Neural progenitor cell (in vitro differentiated cells): Measurements from ENCODE around the gene CEP164. TPM values are rescaled to one million over a fixed set of nuclear protein-coding genes. Genes with fewer than 3 reads are reported as not detected.

ENCODE experiments used
- DNase-seq: peaks from one replicate; pipeline ENCODE4 v3.0.0-alpha.2; 2016; ENCODE audit warnings: low spot score
- H2AFZ ChIP-seq: fragments of 200-600 bp; sonication (generic); replicated peaks from 2 replicates; pipeline ENCODE4 v1.6.1; 2016; ENCODE audit warnings: antibody characterized with exemption
- H3F3A ChIP-seq: fragments of 200-600 bp; sonication (generic); 2 replicates; pipeline ENCODE4 v1.6.1; 2016; ENCODE audit warnings: antibody characterized with exemption, low read depth
- H3K27ac ChIP-seq: fragments of 200-600 bp; sonication (generic); 2 replicates; pipeline ENCODE4 v1.5.1; 2016; ENCODE audit warnings: mild to moderate bottlenecking
- H3K27me3 ChIP-seq: fragments of 200-600 bp; sonication (generic); 2 replicates; pipeline ENCODE4 v1.6.1; 2016; ENCODE audit warnings: mild to moderate bottlenecking, moderate library complexity
- H3K36me3 ChIP-seq: fragments of 200-600 bp; sonication (generic); 2 replicates; pipeline ENCODE4 v1.5.1; 2016
- H3K4me1 ChIP-seq: fragments of 200-600 bp; sonication (generic); 2 replicates; pipeline ENCODE4 v1.6.1; 2016; ENCODE audit warnings: mixed run types
- H3K4me2 ChIP-seq: fragments of 200-600 bp; sonication (generic); 2 replicates; pipeline ENCODE4 v1.6.1; 2016
- H3K4me3 ChIP-seq: fragments of 200-600 bp; sonication (generic); 2 replicates; pipeline ENCODE4 v1.5.1; 2016
- H3K79me2 ChIP-seq: fragments of 200-600 bp; sonication (generic); 2 replicates; pipeline ENCODE4 v1.6.1; 2016; ENCODE audit warnings: low read depth
- H3K9ac ChIP-seq: fragments of 200-600 bp; sonication (generic); 2 replicates; pipeline ENCODE4 v1.6.1; 2016
- H3K9me3 ChIP-seq: fragments of 200-600 bp; sonication (generic); 2 replicates; pipeline ENCODE4 v1.5.1; 2016; ENCODE audit warnings: low read depth
- H4K20me1 ChIP-seq: fragments of 200-600 bp; sonication (generic); 2 replicates; pipeline ENCODE4 v1.6.1; 2016; ENCODE audit warnings: low read depth
- H3K27ac Mint-ChIP-seq: 3 replicates; pipeline ENCODE4 v1.8.0; 2021; ENCODE audit warnings: mixed read lengths
- H3K27me3 Mint-ChIP-seq: 2 replicates; pipeline ENCODE4 v1.8.0; 2022; ENCODE audit warnings: low read depth, mild to moderate bottlenecking, inconsistent platforms, moderate library complexity, mixed read lengths; ENCODE audit not compliant: insufficient read depth
- H3K36me3 Mint-ChIP-seq: 3 replicates; pipeline ENCODE4 v1.8.0; 2021; ENCODE audit warnings: mixed read lengths
- H3K4me1 Mint-ChIP-seq: 3 replicates; pipeline ENCODE4 v1.8.0; 2021; ENCODE audit warnings: mixed read lengths
- H3K4me3 Mint-ChIP-seq: 3 replicates; pipeline ENCODE4 v1.8.0; 2021; ENCODE audit warnings: mild to moderate bottlenecking, moderate library complexity, mixed read lengths
- H3K9me3 Mint-ChIP-seq: 3 replicates; pipeline ENCODE4 v1.8.0; 2020; ENCODE audit warnings: mixed read lengths
- CTCF ChIP-seq: fragments of 200-600 bp; sonication (generic); IDR thresholded peaks from 2 replicates; pipeline ENCODE4 v1.5.1; 2017; ENCODE audit warnings: antibody characterized with exemption, mild to moderate bottlenecking
- EZH2 ChIP-seq: fragments of 200-600 bp; sonication (generic); IDR thresholded peaks from 2 replicates; pipeline ENCODE4 v1.6.1; 2017; ENCODE audit warnings: antibody characterized with exemption, mild to moderate bottlenecking, moderate library complexity
- EZH2phosphoT487 ChIP-seq: fragments of 200-600 bp; sonication (generic); IDR thresholded peaks from 2 replicates; pipeline ENCODE4 v1.6.1; 2017; ENCODE audit warnings: antibody characterized with exemption
- total RNA-seq: library from RNA; depleted of rRNA; stranded (reverse); fragments of >200 nt; gene quantifications from 2 replicates; pipeline ENCODE4 v1.2.3, GENCODE V29; 2015; ENCODE audit warnings: low replicate concordance

Gene CEP164
- total RNA-seq, 1 donor from 2014 or later = 24.2 TPM

DNA sequence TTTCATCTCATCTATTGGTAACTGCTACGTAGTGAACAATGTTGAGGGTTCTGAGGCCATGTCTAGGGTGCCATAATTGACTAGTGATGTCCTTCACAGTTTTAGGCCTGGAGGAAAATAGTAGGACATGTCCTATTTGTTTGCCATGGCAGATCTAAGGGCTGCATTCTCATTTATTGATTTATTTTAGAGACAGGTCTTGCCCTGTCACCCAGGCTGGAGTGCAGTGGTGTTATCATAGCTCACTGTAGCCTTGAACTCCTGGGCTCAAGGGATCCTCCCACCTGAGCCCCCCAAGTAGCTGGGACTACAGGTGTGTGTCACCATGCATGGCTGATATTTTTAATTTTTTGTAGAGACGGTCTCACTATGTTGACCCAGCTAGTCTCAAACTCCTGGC, 5.2 kb downstream of the CEP164 start:
- H3K4me3 Mint-ChIP-seq = no peak overlapping the region
- no peaks in the 10 kb centered on the region for H3K27me3 Mint-ChIP-seq

DNA sequence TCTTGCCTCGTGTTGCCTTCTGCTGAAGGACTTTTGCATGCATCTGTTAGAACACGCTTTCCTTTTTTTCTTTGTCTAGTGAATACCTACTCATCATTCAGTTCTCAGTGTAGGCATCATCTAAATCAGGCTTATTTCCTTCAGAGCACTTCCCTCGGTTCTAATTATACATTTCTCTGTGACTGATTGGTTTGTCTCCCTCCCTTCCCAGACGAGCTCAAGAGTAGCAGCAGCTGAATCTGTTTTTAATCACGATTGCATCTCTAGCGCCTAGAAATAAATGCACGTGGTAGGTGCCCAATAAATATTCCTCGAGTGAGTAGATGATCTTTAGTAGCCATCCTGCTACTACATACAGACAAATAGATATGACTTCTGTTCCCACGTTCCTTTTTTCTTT, 6.3 kb downstream of the CEP164 start:
- Histone ChIP-seq H3K27me3 (no peaks in the 10 kb centered on the region), H3K36me3 (no peaks in the 10 kb centered on the region), H3K27ac (no peak overlapping the region), H2AFZ (no peak overlapping the region), H3K4me3 (no peak overlapping the region), H3K9ac (no peak overlapping the region), H3F3A (peaks cover 7% of the 10 kb centered on the region), H3K4me2 (no peak overlapping the region), H3K79me2 (peaks cover 2% of the 10 kb centered on the region), H3K4me1 (peaks cover 16% of the 10 kb centered on the region), H3K9me3 (no peaks in the 10 kb centered on the region), H4K20me1 (peaks cover 13% of the 10 kb centered on the region)
- Mint-ChIP-seq H3K4me3 (no peak overlapping the region), H3K27ac (no peak overlapping the region), H3K4me1 (peaks cover 3% of the 10 kb centered on the region), H3K27me3 (no peaks in the 10 kb centered on the region), H3K9me3 (no peaks in the 10 kb centered on the region), H3K36me3 (peaks cover 5% of the 10 kb centered on the region)
- no peak for TF ChIP-seq CTCF
- no peak for TF ChIP-seq EZH2phosphoT487
- no peak for TF ChIP-seq EZH2
- no peak for DNase-seq

More for the DNA sequence above, 5.2 kb downstream of the CEP164 start:
- Mint-ChIP-seq H3K27ac (no peak overlapping the region), H3K9me3 (no peaks in the 10 kb centered on the region), H3K36me3 (peaks cover 1% of the 10 kb centered on the region), H3K4me1 (peaks cover 3% of the 10 kb centered on the region)
- Histone ChIP-seq H3K27me3 (no peaks in the 10 kb centered on the region), H3K9ac (no peak overlapping the region), H2AFZ (no peak overlapping the region), H3F3A (peaks cover 7% of the 10 kb centered on the region), H3K4me1 (peaks cover 16% of the 10 kb centered on the region), H3K27ac (no peak overlapping the region), H3K4me3 (no peak overlapping the region), H3K36me3 (no peaks in the 10 kb centered on the region), H3K9me3 (no peaks in the 10 kb centered on the region), H3K79me2 (peaks cover 10% of the 10 kb centered on the region), H3K4me2 (no peak overlapping the region), H4K20me1 (peaks cover 20% of the 10 kb centered on the region)
- DNase-seq = no peak
- TF ChIP-seq CTCF (no peak), EZH2phosphoT487 (no peak), EZH2 (no peak)

- H3K27me3 Mint-ChIP-seq = no peaks in the 10 kb centered on the region
- peaks cover 6% of the 10 kb centered on the region for H4K20me1 ChIP-seq
- no peak overlapping the region for H3K27ac ChIP-seq
- H3K79me2 ChIP-seq = no peaks in the 10 kb centered on the region
- H3K4me2 ChIP-seq = peak overlapping the region; percentile 35
- peaks cover 16% of the 10 kb centered on the region for H3K4me1 ChIP-seq
- no peak overlapping the region for H3K27ac Mint-ChIP-seq
- no peaks in the 10 kb centered on the region for H3K36me3 ChIP-seq
- H3K4me1 Mint-ChIP-seq = peaks cover 2% of the 10 kb centered on the region
- H3K4me3 Mint-ChIP-seq = no peak overlapping the region
- no peak overlapping the region for H3K4me3 ChIP-seq
- no peaks in the 10 kb centered on the region for H3K9me3 ChIP-seq
- TF ChIP-seq EZH2 (no peak), EZH2phosphoT487 (no peak), CTCF (no peak)
- H3K36me3 Mint-ChIP-seq = peaks cover 7% of the 10 kb centered on the region
- no peak overlapping the region for H3K9ac ChIP-seq
- no peaks in the 10 kb centered on the region for H3K27me3 ChIP-seq
- no peak overlapping the region for H2AFZ ChIP-seq
- no peak for DNase-seq
- no peaks in the 10 kb centered on the region for H3K9me3 Mint-ChIP-seq
- H3F3A ChIP-seq = peaks cover 7% of the 10 kb centered on the region
These were observed 7.2 kb downstream of the CEP164 start for GRCh38 chr11:117334896-117335295.

DNA sequence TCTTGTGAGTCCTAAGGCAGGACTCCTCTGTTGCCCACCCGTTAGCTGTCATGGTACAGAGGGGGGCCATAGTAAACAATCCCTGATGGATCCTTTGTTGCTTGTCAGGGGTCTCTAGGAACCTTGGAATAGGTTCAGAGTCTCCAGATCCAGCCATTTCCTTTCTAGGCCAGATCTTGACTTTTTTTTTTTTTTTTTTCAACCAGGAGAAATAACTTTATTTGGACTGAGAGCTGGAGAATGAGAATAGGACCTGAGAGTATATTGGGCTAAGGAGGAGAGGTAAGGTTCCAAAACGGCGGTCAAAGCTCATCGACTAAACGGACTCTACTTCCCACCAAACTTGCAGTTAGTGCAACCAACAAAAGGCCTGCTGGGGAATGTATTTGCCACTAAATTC, 7.7 kb downstream of the CEP164 start:
- no peak overlapping the region for H2AFZ ChIP-seq
- TF ChIP-seq EZH2phosphoT487 (no peak), CTCF (no peak), EZH2 (no peak)
- peaks cover 7% of the 10 kb centered on the region for H3F3A ChIP-seq
- Mint-ChIP-seq H3K36me3 (peaks cover 7% of the 10 kb centered on the region), H3K9me3 (no peaks in the 10 kb centered on the region), H3K4me3 (no peak overlapping the region), H3K27me3 (no peaks in the 10 kb centered on the region), H3K27ac (no peak overlapping the region), H3K4me1 (no peaks in the 10 kb centered on the region)
- no peak overlapping the region for H3K9ac ChIP-seq
- H3K79me2 ChIP-seq = no peaks in the 10 kb centered on the region
- H3K36me3 ChIP-seq = no peaks in the 10 kb centered on the region
- H3K4me3 ChIP-seq = no peak overlapping the region
- DNase-seq = no peak
- peaks cover 6% of the 10 kb centered on the region for H4K20me1 ChIP-seq
- no peak overlapping the region for H3K27ac ChIP-seq
- no peaks in the 10 kb centered on the region for H3K9me3 ChIP-seq
- no peaks in the 10 kb centered on the region for H3K27me3 ChIP-seq
- H3K4me2 ChIP-seq = no peak overlapping the region
- H3K4me1 ChIP-seq = peaks cover 16% of the 10 kb centered on the region
